Measurements from ENCODE around the gene MACROD2.
"Not testable (repeated sequence)": the region's sequence is repeated elsewhere in the genome, so short reads cannot be mapped to it uniquely, and the experiment has no call there.

MACROD2 gene

DNA sequence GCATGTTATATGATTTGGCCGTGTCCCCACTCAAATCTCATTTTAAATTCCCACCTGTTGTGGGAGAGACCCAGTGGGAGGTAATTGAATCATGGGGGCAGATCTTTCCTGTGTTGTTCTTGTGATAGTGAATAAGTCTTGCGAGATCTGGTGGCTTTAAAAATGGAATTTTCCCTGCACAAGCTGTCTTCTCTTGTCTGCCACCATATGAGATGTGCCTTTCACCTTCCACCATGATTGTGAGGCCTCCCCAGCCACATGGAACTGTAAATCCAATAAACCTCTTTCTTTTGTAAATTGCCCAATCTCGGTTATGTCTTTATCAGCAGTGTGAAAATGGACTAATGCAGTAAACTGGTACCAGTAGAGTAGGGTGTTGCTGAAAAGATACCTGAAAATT, 986.2 kb downstream of the MACROD2 start:
- not testable (repeated sequence) for DNase-seq

DNA sequence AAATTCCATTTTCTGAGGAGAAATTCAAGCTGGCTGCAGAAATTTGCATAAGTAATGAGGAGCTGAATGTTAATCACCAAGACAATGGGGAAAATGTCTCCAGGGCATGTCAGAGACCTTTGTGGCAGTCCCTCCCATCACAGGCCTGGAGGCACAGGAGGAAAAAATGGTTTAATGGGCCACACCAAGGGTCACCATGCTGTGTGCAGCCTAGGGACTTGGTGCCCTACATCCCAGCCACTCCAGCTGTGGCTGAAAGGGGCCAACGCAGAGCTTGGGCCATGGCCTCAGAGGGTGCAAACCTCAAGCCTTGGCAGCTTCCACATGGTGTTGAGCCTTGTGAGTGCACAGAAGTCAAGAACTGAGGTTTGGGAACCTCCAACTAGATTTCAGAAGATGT, 987.0 kb downstream of the MACROD2 start:
- not testable (repeated sequence) for DNase-seq

GRCh38 chr20:14984305-14984704, 989.0 kb downstream of the MACROD2 start:
- DNase-seq: no peak

GRCh38 chr20:14984768-14985622, 989.7 kb downstream of the MACROD2 start:
- DNase-seq: no peak

DNA sequence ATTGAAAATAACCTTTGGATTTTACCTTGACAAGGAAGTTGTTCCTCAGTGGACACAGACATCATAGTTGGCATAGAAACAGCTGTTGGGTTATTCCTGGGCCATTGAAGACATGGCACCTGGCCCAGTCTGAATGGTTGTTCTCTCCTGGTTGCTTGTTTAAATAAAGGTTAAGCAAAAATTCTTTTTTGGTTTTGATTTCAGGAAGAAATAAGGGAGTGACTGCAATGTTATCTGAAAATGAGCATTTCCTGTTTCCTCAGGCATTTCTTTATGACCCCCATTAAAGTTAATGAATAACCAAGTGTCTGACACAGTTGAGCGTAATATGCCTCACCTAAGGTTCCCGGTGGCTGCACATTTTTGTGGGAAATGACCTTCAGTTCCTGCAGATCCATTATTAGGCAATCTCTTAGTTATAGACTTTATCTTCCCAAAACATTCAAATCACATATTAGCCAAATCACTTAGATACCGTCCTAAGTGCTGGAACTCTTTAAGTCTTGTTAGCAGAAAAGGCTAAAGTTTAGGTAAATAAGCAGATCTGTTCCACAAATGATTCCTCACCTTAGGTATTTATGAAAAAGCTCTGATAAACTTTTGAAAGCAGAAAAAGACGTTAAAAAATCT, 990.8 kb downstream of the MACROD2 start:
- no peak for DNase-seq

DNA sequence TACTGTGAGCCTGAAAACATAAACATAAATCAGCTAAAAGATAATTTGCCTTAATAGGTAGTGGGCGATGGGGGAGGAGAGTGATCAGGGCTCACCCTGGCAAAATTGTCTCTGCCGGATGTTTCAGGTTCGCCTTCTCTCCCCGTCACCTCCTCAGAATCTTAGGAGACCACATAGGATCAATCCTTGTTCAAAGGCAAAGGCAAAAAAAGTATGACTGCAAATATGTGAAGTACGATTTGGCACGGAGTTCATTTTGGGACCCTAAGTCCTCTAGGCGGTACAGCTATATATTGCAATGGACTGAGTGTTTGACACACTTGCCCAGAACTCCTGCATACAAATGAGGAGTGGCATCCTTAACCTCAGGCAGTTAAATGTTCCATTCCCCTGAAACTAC, 991.3 kb downstream of the MACROD2 start:
- no peak for DNase-seq

DNA sequence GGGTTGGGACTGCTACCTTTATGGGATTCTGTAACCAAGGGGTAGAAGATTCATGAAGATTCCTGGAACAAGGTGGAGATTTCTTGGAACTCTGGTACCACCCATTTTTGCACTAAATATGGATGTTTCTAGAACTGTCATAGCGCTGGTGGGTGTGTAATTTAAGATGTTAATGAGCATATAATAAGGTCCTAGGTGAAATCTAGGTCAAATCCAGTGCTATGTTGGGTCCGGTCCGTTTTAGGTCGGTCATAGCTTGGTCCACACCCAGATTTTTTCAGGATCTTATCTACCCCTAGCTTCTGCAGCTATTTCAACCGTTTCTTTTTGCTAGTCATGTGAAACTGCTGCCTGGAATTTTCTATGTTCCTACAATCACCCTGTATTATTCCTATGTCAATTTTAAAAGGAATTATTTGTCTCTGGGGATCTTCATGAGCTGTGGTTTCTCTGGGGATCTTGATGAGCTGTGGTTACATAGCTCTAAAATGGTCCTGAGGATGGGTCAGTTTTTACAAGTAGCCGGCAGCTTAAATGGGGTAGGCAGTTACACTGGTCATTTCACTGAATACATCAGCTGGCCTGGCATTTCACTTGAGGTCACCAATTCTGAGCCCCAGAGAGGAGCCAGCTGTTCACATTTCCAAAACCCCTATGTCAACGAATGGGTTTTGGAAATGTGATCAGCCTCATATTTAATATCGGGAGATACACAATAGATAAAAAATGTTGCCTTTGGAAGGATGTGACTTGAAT, 994.4 kb downstream of the MACROD2 start:
- DNase-seq: no peak

DNA sequence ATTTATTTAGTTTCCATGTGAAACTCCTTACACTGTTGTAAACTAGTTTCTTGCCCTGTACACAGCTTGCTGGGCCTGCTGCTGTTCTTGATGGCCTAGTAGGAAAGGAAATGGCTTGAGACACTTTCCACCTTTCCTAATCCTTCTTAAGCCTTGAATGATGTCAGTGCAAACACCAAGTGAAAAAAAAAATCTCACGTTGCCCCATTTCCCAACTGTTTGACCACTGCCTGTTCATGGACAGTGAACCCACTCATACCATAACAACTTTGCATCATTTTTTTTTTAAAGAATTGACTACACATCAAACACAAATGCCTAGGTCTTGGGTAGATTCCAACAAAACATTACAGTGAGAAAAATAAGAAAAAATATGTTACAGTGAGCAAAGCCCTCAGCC, 995.7 kb downstream of the MACROD2 start:
- no peak for DNase-seq

GRCh38 chr20:14992153-14992552, 996.8 kb downstream of the MACROD2 start:
- no peak for DNase-seq

DNA sequence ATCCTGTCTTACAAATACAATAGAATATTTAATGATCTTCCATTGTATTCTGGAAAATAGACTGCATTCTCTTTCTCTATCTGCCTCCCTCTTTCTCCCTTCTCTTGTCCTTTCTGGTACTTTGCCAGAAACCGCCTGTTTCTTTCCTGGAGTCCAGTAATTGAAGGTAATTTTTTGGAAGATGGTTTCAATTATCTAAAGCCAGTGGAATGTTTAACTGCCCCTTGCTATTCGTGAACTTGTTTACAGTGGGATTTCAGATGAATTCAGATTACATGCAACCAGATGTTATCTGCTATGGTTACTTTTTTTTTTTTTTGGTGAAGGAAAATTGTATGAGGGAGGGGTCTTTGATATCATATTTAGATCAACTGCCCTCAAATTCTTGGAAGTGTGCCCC, 997.6 kb downstream of the MACROD2 start:
- no peak for DNase-seq

GRCh38 chr20:14996883-14997672, 1001.8 kb downstream of the MACROD2 start:
- DNase-seq: no peak

- no peak for DNase-seq
These were observed 1002.5 kb downstream of the MACROD2 start for GRCh38 chr20:14997791-14998190.

DNA sequence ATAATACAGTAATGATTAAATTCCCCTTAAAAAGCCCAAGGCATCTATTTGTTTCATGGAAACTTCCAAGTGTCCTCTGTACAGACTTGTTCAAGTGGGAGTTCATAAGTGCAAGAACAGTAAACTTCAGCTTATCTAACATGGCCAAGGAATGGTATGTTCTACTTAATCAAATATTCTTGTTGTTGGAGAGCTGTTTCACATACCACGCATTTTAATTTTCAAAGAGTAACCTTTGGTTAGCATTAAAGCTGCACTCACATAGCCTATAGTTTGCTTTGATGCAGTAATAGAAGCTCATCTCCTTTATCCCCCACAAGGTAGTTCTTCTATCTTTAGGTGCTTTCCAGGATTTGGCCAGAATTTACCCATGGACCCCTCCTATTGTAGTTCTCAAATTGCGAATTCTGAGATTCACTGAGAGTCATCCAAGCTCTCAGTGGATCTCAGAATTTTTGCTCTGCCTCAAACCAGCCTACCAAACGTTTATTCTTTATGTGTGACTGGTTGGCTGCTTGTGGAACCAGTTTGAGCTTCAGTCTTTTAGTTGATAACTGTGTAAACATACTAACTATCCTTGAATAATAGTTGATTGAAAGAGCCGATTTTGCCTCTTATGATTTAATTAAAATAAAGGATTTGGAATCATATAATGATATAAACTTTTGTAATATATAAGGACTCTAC, 1010.1 kb downstream of the MACROD2 start:
- DNase-seq: no peak

- no peak for DNase-seq
These were observed 1016.3 kb downstream of the MACROD2 start for GRCh38 chr20:15011631-15012030.

DNA sequence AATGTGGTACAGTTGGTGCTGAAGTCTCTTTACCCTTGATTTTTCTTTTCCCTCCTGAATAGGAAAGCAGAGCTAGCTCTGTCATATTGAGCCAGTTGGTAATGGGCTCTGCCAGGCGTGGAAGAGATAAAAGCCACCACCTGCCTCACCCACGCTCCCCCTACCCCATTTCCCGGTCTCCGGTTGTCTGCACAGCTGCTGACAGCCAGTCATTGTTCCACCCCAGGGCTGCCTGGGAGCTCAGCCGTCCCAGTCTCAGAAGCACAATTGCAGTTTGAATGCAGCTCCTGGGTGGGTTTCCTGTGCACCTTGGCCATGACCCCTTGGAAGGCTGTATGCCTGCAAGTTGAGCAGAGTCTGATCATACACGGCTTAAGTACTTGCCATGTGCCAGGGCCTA, 1017.2 kb downstream of the MACROD2 start:
- DNase-seq: no peak

DNA sequence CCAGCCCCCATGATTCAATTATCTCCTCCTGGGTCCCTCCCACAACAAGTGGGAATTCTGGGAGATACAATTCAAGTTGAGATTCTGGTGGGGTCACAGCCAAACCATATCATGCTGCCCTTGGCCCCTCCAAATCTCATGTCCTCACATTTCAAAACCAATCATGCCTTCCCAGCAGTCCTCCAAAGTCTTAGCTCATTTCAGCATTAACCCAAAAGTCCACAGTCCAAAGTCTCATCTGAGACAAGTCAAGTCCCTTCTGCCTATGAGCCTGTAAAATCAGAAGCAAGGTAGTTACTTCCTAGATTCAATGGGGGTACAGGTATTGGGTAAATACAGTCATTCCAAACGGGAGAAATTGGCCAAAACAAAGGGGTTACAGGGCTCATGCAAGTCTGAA, 1021.6 kb downstream of the MACROD2 start:
- not testable (repeated sequence) for DNase-seq

- DNase-seq: no peak
These were observed 1023.6 kb downstream of the MACROD2 start for GRCh38 chr20:15018966-15019365.

DNA sequence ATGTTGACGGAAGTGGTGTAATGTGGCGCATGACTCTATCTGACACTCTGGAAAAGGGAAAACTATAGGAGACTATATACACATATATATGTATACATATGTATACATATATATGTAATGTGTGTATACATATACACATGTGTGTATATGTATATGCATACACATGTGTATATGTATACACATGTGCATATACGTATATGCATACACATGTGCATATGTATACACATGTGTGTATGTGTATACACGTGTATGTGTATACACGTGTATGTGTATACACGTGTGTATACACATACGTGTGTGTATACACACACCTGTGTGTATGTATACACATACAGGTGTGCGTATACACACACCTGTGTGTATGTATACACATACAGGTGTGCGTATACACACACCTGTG, 1025.5 kb downstream of the MACROD2 start:
- no peak for DNase-seq

DNA sequence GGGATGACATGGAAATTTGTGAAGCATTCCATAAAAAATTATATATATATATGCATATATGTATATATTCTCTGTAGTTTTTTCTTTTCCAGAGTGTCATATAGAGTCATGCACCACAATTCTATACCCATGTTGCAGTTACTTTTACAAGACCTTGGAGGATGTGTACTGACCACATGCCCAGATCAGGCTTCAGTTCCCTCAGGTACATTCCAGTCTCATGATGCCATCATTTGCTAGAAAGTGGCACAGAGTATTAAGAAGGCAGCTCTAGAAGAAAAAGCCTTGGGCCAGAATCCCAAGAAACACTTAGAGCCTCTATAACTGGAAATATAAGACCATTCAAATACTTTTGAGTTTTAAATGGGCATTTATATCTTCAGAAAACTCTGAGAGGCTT, 1027.6 kb downstream of the MACROD2 start:
- no peak for DNase-seq

DNA sequence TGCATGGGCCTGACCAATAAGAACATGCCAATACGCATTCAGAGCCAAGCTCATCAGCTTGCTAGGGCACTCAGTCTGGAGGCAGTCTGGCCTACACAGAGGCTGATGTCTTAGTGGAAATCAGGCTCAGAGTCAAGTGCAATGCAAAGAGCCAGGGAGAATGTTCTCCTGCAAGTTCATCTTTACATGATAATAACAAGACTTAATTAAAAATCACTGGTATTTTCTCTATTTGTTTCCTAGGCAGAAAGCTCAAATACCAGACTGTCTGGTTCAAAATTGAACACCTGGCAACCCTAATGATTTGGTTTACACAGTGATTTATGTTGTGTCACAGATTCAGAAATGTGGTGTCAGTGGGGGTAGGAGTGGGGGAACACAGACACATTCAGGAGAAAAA, 1031.4 kb downstream of the MACROD2 start:
- DNase-seq: no peak

- DNase-seq: no peak
These were observed 1035.5 kb downstream of the MACROD2 start for GRCh38 chr20:15030826-15031225.
